Muscle of leg (tissue), 11 donors: ENCODE results near the gene SLC40A1. TPM values are rescaled to one million over a fixed set of nuclear protein-coding genes. Genes with fewer than 3 reads are reported as not detected.

Experiments used
- DNase-seq: peaks from one replicate; pipeline ENCODE4 v3.0.0; 2013
- H3K27ac ChIP-seq: one replicate; pipeline ENCODE4 v1.5.1; 2013; ENCODE audit warnings: mild to moderate bottlenecking, low read length, control low read depth
- H3K27me3 ChIP-seq: one replicate; pipeline ENCODE4 v1.6.1; 2013; ENCODE audit warnings: low read length; ENCODE audit not compliant: control insufficient read depth, insufficient read depth
- H3K36me3 ChIP-seq: one replicate; pipeline ENCODE4 v1.6.1; 2013; ENCODE audit warnings: low read length; ENCODE audit not compliant: control insufficient read depth, insufficient read depth
- H3K4me1 ChIP-seq: one replicate; pipeline ENCODE4 v1.6.1; 2013; ENCODE audit warnings: low read length; ENCODE audit not compliant: control insufficient read depth, insufficient read depth
- H3K4me3 ChIP-seq: one replicate; pipeline ENCODE4 v1.5.1; 2013; ENCODE audit warnings: low read length, control low read depth
- H3K9me3 ChIP-seq: replicated peaks from 2 replicates; pipeline ENCODE4 v1.6.1; 2013; ENCODE audit warnings: low read depth, low read length; ENCODE audit not compliant: control insufficient read depth
- WGBS: methylation state at CpG from one replicate; pipeline ENCODE4 v1.1.5; 2013; ENCODE audit warnings: missing lambda C conversion rate; ENCODE audit not compliant: insufficient coverage; 5-methylcytosine and 5-hydroxymethylcytosine counted together
- polyA plus RNA-seq, 8 donors: library from polyadenylated mRNA; unstranded; fragments of 120-200 nt; gene quantifications; one replicate each; pipeline versions ENCODE4 v1.2.1 to v1.2.3, GENCODE V29; 2013; ENCODE audit warnings: inconsistent platforms in 1 of 8, low replicate concordance in 1 of 8; ENCODE audit not compliant: insufficient read length in 8 of 8, insufficient read depth in 1 of 8
- total RNA-seq: library from RNA; stranded (reverse); fragments of 120-200 nt; gene quantifications from one replicate; pipeline ENCODE4 v1.2.4, GENCODE V29; 2013

SLC40A1 gene
- total and polyA plus RNA-seq, 9 donors, result 36.6 to 65.9 (median 45.7) TPM

- WGBS, result no CpG with 5 or more reads among the region's 3 CpGs
- no peaks in the 10 kb centered on the region for H3K9me3 ChIP-seq
These were observed 52.0 kb downstream of the SLC40A1 start for GRCh38 chr2:189528617-189529016.

DNA sequence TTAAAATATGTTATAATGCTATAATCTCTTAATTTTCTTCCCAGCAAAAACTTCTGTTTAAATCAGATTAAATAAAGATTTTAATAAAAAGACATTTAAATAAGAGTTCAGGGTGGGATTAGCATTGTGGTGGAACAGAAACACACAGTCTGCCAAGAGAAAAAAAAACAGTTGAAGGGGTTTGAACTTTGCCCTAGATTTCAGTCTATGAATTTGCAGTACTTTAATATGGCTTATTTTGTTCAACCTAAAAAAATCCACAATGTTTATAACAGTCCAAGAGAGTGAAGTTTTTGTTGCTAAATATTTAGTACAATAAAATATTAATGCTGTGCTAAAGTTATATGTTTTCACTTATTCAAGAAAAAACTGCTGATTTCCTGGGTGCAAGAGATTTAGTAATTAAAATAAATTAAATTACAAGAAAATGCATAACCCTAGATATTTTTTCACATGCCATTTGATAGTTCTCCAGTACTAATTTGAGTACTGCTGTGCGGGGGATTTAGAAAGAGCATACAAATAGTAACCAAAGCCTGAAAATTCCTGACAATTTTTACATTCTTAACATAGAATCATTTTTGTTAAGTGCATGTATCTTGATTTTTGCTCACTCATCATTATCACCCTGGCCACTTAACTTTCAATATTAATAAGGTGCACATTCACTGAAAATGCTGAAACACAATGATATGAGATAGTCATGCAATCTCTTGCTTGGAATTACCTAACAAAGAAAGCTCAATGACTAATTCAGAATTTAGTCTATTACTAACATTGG lies 52.6 kb downstream of the SLC40A1 start:
- no peak overlapping the region for H3K4me3 ChIP-seq
- no peaks in the 10 kb centered on the region for H3K36me3 ChIP-seq
- no peaks in the 10 kb centered on the region for H3K9me3 ChIP-seq
- no peaks in the 10 kb centered on the region for H3K27me3 ChIP-seq
- DNase-seq, result peak; percentile 34
- WGBS, result no CpG with 5 or more reads among the region's 1 CpG
- peaks cover 3% of the 10 kb centered on the region for H3K4me1 ChIP-seq
- H3K27ac ChIP-seq, result no peak overlapping the region

More at GRCh38 chr2:189528617-189529016, 52.0 kb downstream of the SLC40A1 start:
- peaks cover 3% of the 10 kb centered on the region for H3K4me1 ChIP-seq
- no peaks in the 10 kb centered on the region for H3K36me3 ChIP-seq
- no peaks in the 10 kb centered on the region for H3K27me3 ChIP-seq
- DNase-seq, result peak; percentile 27
- H3K27ac ChIP-seq, result no peak overlapping the region
- no peak overlapping the region for H3K4me3 ChIP-seq

DNA sequence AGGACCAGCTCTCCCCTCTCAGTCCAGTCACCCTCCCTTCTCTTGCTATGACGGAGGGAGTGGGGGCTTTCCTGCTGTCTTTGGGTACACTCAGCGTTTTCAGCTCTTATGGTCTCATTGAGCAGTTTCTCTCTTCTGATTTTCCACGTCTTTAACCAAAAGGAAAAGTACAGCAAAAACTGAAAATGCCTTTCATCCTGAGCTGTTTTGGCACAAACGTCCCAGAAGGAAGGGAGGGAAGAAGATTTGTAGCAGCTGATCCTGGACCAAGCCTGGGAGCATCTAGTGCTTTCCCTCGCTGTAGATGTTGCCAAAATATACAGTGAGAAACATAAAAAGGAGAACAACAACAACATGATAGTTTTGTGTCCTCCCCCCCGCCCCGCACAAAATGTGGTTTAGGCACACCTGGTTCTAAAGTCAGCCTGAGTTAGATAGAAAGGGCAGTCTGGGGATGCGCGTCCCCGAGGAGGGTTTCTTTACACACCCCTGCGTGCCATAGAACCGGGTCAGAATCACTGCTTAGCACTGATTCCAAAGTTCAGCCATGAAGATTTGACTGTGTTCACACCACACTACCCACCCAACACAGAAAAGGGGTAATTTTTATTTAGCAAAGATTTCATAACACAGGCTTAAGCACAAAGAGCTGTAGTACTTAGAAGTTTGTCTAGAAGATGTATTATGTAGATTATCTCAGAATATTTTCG lies 53.4 kb downstream of the SLC40A1 start:
- Histone ChIP-seq H3K9me3 (no peaks in the 10 kb centered on the region), H3K27me3 (no peaks in the 10 kb centered on the region), H3K4me1 (peaks cover 5% of the 10 kb centered on the region), H3K36me3 (no peaks in the 10 kb centered on the region), H3K27ac (no peak overlapping the region), H3K4me3 (no peak overlapping the region)
- WGBS, result 60% methylated on average over 5 of the region's 13 CpGs
- DNase-seq, result peak; percentile 76

DNA sequence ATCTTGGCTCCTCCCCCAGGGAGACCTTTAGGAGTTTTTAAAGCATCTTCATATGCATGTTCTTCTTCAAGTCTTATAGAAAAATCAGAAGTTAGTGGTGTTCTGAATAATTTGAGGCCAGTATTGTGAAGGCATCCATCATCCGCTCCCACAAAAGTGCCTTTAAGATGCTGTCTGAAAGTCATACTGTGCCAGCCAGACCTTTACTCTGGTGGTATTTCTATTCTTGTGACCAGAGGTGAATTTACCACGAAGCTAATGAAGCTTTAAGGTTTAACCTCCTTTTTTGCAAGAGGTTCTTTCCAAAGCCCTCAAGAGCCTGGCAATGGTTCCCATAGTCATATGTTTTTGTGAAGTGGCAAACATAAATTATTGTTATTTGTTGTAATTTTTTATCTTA lies 54.3 kb downstream of the SLC40A1 start:
- H3K27ac ChIP-seq, result no peak overlapping the region
- no peak overlapping the region for H3K4me3 ChIP-seq
- H3K4me1 ChIP-seq, result peaks cover 5% of the 10 kb centered on the region
- no peak for DNase-seq
- no peaks in the 10 kb centered on the region for H3K36me3 ChIP-seq
- H3K9me3 ChIP-seq, result no peaks in the 10 kb centered on the region
- no CpG with 5 or more reads among the region's 2 CpGs for WGBS
- no peaks in the 10 kb centered on the region for H3K27me3 ChIP-seq

DNA sequence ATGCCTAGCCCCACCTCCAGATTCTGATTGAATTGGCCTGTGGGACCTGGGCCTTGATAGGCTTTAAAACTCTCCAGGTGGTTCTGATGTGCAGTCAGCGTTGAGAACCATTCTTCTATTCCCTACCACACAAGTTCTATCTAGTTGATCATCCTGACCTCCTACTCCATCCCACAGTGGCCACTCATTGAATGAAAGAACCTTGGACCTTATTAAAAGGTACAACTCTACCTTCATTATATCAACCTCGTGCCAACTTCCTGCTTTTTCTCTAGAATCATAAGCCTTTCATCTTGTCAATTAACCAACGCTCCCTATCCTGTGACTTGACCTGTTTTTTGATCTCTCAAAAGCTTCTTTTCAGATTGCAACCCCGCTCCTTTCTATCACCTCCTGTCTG lies 55.8 kb downstream of the SLC40A1 start:
- Histone ChIP-seq H3K27ac (no peak overlapping the region), H3K9me3 (no peaks in the 10 kb centered on the region), H3K4me3 (no peak overlapping the region), H3K4me1 (peaks cover 5% of the 10 kb centered on the region), H3K27me3 (no peaks in the 10 kb centered on the region), H3K36me3 (no peaks in the 10 kb centered on the region)
- DNase-seq, result no peak
- 70% methylated on average over 4 of the region's 4 CpGs for WGBS

DNA sequence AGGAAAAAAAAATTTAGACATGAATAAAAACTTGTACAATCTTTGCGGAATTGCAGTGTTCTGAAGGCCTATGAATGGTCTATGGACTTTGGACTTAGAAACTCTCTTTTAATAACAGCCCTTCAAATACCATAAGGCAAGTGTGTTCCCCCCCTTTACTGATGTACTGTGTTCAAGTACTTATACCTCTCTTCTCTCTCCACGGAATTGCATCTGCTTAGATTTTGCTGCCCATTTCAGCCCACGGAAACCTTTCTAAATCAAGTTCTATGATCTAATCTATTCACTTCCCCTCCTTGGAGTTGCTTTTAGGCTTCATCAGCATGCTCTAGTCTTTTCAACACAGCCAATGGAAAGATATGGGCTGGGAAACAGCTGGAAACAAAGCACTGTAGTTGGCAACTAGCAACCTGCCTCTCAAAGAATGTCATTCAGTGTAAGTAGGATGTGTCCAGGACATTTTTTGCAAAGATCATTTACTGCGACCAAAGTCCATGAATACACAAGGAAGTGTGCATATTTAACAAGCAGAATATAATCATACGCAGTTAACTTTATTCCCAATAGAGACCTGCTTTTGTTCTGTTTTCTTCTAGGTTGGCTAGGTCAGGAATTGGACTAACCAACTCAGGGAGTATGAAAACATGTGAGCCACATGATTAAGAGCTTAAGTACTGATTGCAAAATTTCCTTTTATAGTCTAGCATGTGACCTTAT lies 58.0 kb downstream of the SLC40A1 start:
- DNase-seq, result peak; percentile 74
- Histone ChIP-seq H3K27me3 (no peaks in the 10 kb centered on the region), H3K27ac (no peak overlapping the region), H3K9me3 (no peaks in the 10 kb centered on the region), H3K4me1 (peaks cover 5% of the 10 kb centered on the region), H3K4me3 (no peak overlapping the region), H3K36me3 (no peaks in the 10 kb centered on the region)
- 43% methylated on average over 1 of the region's 5 CpGs for WGBS

- no CpG with 5 or more reads among the region's 2 CpGs for WGBS
- Histone ChIP-seq H3K4me3 (no peak overlapping the region), H3K36me3 (no peaks in the 10 kb centered on the region), H3K9me3 (no peaks in the 10 kb centered on the region), H3K27me3 (no peaks in the 10 kb centered on the region), H3K27ac (no peak overlapping the region), H3K4me1 (peaks cover 2% of the 10 kb centered on the region)
- DNase-seq, result no peak
These were observed 58.7 kb downstream of the SLC40A1 start for GRCh38 chr2:189521699-189522434.

GRCh38 chr2:189519631-189520387 lies 60.8 kb downstream of the SLC40A1 start:
- Histone ChIP-seq H3K36me3 (no peaks in the 10 kb centered on the region), H3K27me3 (no peaks in the 10 kb centered on the region), H3K4me1 (peaks cover 2% of the 10 kb centered on the region), H3K27ac (no peak overlapping the region), H3K4me3 (no peak overlapping the region), H3K9me3 (no peaks in the 10 kb centered on the region)
- no peak for DNase-seq
- 43% methylated on average over 5 of the region's 6 CpGs for WGBS

DNA sequence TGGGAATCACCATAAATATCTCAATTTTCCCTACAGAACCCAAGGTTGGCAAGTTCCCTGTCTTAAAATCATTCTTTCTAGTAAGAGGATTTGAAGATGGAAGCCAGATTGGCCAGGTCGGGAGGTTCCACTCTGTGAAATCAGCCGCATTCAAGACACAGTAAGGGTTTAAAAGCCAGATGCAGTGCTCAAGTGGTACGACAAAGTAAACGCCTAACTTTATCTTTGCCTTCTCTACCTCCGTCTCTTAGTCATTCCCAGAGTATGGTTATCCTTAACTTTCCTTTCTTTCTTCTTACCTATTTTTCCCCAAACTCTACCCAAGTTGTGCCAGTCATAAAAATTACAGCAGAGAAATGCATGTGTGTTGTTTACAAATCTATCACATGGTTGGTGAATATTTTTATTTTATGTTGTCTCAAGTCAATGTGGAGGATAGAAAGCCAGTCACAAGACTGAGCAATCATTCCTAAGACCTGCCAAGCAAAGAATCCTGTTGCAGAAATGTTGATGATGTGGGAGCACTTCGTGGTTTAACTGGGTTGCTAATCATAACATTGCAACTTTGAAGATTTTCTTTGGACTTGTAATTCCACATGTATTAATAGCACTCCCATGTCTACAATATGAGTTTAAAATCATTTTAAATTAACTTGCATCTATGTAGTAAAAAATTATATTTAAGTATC lies 62.6 kb downstream of the SLC40A1 start:
- Histone ChIP-seq H3K36me3 (no peaks in the 10 kb centered on the region), H3K27me3 (no peaks in the 10 kb centered on the region), H3K4me3 (no peak overlapping the region), H3K27ac (no peak overlapping the region), H3K4me1 (peaks cover 2% of the 10 kb centered on the region), H3K9me3 (no peaks in the 10 kb centered on the region)
- no peak for DNase-seq
- 100% methylated on average over 4 of the region's 6 CpGs for WGBS
